Measurements from ENCODE around the gene SLC5A1. TPM values are rescaled to one million over a fixed set of nuclear protein-coding genes. Genes with fewer than 3 reads are reported as not detected.

SLC5A1 gene
- total RNA-seq, 1 donor from 2014 or later, result not detected

GRCh38 chr22:32100711-32101110 lies 57.6 kb downstream of the SLC5A1 start:
- DNase-seq (ENCODE audit: low spot score), result no peak

GRCh38 chr22:32103658-32104315 lies 60.7 kb downstream of the SLC5A1 start:
- TF ChIP-seq CTCF (IDR thresholded peaks at IDR 0.05), result peak; percentile 76
- no peak overlapping the region for H3K27ac Mint-ChIP-seq (ENCODE audit: unreplicated experiment)
- no peak for DNase-seq (ENCODE audit: low spot score)
- H3K4me3 Mint-ChIP-seq (ENCODE audit: unreplicated experiment), result no peak overlapping the region
- no peaks in the 10 kb centered on the region for H3K9me3 Mint-ChIP-seq (ENCODE audit: low read depth)
- no peaks in the 10 kb centered on the region for H3K36me3 Mint-ChIP-seq (ENCODE audit: low read depth)
- H3K4me1 Mint-ChIP-seq (ENCODE audit: low read depth), result no peaks in the 10 kb centered on the region
- H3K27me3 Mint-ChIP-seq (ENCODE audit: low read depth), result peaks cover 16% of the 10 kb centered on the region

More at GRCh38 chr22:32100711-32101110, 57.6 kb downstream of the SLC5A1 start:
- no peak for TF ChIP-seq CTCF (IDR thresholded peaks at IDR 0.05)
- no peak overlapping the region for H3K27ac Mint-ChIP-seq (ENCODE audit: unreplicated experiment)
- H3K27me3 Mint-ChIP-seq (ENCODE audit: low read depth), result peaks cover 29% of the 10 kb centered on the region
- H3K4me3 Mint-ChIP-seq (ENCODE audit: unreplicated experiment), result no peak overlapping the region
- H3K36me3 Mint-ChIP-seq (ENCODE audit: low read depth), result no peaks in the 10 kb centered on the region
- H3K9me3 Mint-ChIP-seq (ENCODE audit: low read depth), result no peaks in the 10 kb centered on the region
- no peaks in the 10 kb centered on the region for H3K4me1 Mint-ChIP-seq (ENCODE audit: low read depth)

GRCh38 chr22:32106930-32107329 lies 63.9 kb downstream of the SLC5A1 start:
- Mint-ChIP-seq H3K4me3 (ENCODE audit: unreplicated experiment) (no peak overlapping the region), H3K9me3 (ENCODE audit: low read depth) (no peaks in the 10 kb centered on the region), H3K4me1 (ENCODE audit: low read depth) (no peaks in the 10 kb centered on the region), H3K27me3 (ENCODE audit: low read depth) (peaks cover 12% of the 10 kb centered on the region), H3K27ac (ENCODE audit: unreplicated experiment) (no peak overlapping the region), H3K36me3 (ENCODE audit: low read depth) (no peaks in the 10 kb centered on the region)
- no peak for DNase-seq (ENCODE audit: low spot score)
- TF ChIP-seq CTCF (IDR thresholded peaks at IDR 0.05), result no peak

GRCh38 chr22:32112380-32112779 lies 69.3 kb downstream of the SLC5A1 start:
- no peak for DNase-seq (ENCODE audit: low spot score)
- H3K27ac Mint-ChIP-seq (ENCODE audit: unreplicated experiment), result no peak overlapping the region
- TF ChIP-seq CTCF (IDR thresholded peaks at IDR 0.05), result no peak
- H3K4me1 Mint-ChIP-seq (ENCODE audit: low read depth), result no peaks in the 10 kb centered on the region
- no peak overlapping the region for H3K4me3 Mint-ChIP-seq (ENCODE audit: unreplicated experiment)
- no peaks in the 10 kb centered on the region for H3K9me3 Mint-ChIP-seq (ENCODE audit: low read depth)
- no peaks in the 10 kb centered on the region for H3K36me3 Mint-ChIP-seq (ENCODE audit: low read depth)
- peaks cover 33% of the 10 kb centered on the region for H3K27me3 Mint-ChIP-seq (ENCODE audit: low read depth)

GRCh38 chr22:32119568-32120235 lies 76.6 kb downstream of the SLC5A1 start:
- no peaks in the 10 kb centered on the region for H3K9me3 Mint-ChIP-seq (ENCODE audit: low read depth)
- H3K27ac Mint-ChIP-seq (ENCODE audit: unreplicated experiment), result no peak overlapping the region
- no peaks in the 10 kb centered on the region for H3K4me1 Mint-ChIP-seq (ENCODE audit: low read depth)
- H3K27me3 Mint-ChIP-seq (ENCODE audit: low read depth), result peaks cover 35% of the 10 kb centered on the region
- H3K4me3 Mint-ChIP-seq (ENCODE audit: unreplicated experiment), result no peak overlapping the region
- no peak for DNase-seq (ENCODE audit: low spot score)
- H3K36me3 Mint-ChIP-seq (ENCODE audit: low read depth), result no peaks in the 10 kb centered on the region
- TF ChIP-seq CTCF (IDR thresholded peaks at IDR 0.05), result no peak
